ENCODE measurements around the gene PNKP.

DNA sequence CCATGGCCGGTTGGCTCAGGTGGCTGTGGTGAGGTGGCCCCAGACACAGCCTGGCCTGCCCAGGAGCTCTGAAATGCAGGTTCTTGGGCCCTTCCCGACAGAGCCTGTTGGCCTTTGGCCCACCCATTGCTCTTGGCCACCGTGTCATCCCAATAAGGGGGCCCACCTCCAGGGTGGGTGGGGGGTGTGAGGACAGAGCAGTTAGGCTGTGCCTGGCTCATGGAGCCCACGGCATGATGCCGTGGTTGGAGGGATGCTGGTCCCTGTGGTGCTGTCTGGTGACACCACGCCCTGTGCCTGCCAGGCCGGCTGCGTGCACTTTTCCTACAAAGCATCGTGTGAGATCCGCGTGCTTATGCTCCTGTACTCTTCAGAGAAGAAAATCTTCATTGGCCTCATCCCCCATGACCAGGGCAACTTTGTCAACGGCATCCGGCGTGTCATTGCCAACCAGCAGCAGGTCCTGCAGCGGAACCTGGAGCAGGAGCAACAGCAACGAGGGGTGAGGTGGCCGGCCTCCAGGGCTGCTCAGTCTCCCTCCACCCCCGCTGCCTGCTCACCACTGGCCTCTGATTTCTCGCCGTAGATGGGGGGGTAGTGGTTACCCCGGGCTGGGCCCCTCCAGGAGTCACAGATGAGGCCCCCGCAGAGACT, 7.6 kb downstream of the PNKP start:
- TF ChIP-seq, protein P1, sequence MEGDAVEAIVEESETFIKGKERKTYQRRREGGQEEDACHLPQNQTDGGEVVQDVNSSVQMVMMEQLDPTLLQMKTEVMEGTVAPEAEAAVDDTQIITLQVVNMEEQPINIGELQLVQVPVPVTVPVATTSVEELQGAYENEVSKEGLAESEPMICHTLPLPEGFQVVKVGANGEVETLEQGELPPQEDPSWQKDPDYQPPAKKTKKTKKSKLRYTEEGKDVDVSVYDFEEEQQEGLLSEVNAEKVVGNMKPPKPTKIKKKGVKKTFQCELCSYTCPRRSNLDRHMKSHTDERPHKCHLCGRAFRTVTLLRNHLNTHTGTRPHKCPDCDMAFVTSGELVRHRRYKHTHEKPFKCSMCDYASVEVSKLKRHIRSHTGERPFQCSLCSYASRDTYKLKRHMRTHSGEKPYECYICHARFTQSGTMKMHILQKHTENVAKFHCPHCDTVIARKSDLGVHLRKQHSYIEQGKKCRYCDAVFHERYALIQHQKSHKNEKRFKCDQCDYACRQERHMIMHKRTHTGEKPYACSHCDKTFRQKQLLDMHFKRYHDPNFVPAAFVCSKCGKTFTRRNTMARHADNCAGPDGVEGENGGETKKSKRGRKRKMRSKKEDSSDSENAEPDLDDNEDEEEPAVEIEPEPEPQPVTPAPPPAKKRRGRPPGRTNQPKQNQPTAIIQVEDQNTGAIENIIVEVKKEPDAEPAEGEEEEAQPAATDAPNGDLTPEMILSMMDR (IDR thresholded peaks at IDR 0.05; ENCODE audit: control extremely low read depth in 1 of 3, insufficient read depth in 1 of 3, low read depth in 1 of 3, low read length in 3 of 3): no peak
- no peak for TF ChIP-seq KDM1A (IDR thresholded peaks at IDR 0.05; ENCODE audit: borderline replicate concordance, low read length)

All from H1 (cell line).